Measurements from ENCODE around the gene CDH23.

CDH23 gene

DNA sequence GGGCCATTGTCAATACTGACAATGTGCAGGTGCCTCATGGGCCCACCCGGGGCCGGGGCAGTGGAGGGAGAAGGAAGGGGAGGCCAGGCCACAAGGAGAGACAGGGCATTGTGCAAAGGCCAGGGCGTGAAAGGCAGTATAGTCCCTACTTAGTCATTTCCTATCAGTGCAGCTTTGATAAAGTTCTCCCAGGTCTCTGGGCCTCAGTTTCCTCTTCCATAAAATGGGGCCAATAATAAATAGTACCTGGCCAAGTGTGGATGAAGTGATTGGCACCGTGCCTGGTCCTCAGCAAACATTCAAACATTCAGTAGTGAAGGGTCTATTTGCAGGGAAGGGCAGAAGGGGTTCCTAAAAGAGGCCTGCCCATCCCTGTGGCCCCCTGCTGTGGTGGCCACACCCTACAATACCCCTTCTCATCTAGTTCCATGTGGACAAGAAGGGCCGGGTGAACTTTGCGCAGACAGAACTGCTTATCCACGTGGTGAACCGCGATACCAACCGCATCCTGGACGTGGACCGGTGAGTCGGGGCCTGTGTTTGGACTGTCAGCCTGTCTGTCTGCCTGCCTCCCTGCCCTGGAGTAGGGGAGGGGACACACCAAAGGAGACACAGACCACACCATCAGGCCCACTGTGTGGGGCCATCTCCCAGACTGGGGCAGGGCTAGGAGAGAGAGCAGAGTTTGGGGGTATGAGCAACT lies 413.5 kb downstream of the CDH23 start:
- no peak for TF ChIP-seq EZH2phosphoT487 (IDR thresholded peaks at IDR 0.05; ENCODE audit: borderline replicate concordance, low read length)
- no peak for TF ChIP-seq CTCF (IDR thresholded peaks at IDR 0.05; ENCODE audit: low read depth, low read length, poor library complexity, severe bottlenecking)

GRCh38 chr10:71811351-71811750 lies 414.6 kb downstream of the CDH23 start:
- H4K20me1 ChIP-seq (ENCODE audit: control insufficient read depth, insufficient read depth, low read depth, low read length), result no peaks in the 10 kb centered on the region
- H3K27ac ChIP-seq (ENCODE audit: low read depth, low read length), result no peak overlapping the region
- no peak overlapping the region for H3K4me3 ChIP-seq (ENCODE audit: low read length)
- TF ChIP-seq EZH2phosphoT487 (IDR thresholded peaks at IDR 0.05; ENCODE audit: borderline replicate concordance, low read length), result no peak
- TF ChIP-seq CTCF (IDR thresholded peaks at IDR 0.05; ENCODE audit: low read depth, low read length, poor library complexity, severe bottlenecking), result no peak
- no peaks in the 10 kb centered on the region for H3K27me3 ChIP-seq (ENCODE audit: control insufficient read depth, low read length)
- H3K4me1 ChIP-seq (ENCODE audit: control insufficient read depth, low read length), result peaks cover 3% of the 10 kb centered on the region; the same call in 1 of the 2 replicates
- H3F3A ChIP-seq (ENCODE audit: control insufficient read depth, insufficient read depth), result no peaks in the 10 kb centered on the region
- H3K9me2 ChIP-seq (replicated peaks; ENCODE audit: control insufficient read depth, low read length), result no peaks in the 10 kb centered on the region
- H3K9me3 ChIP-seq (ENCODE audit: control insufficient read depth, insufficient read depth, low read length), result no peaks in the 10 kb centered on the region
- no peak overlapping the region for H3K4me2 ChIP-seq (ENCODE audit: low read length)
- H3K79me2 ChIP-seq (ENCODE audit: control insufficient read depth, low read length), result no peaks in the 10 kb centered on the region
- no peaks in the 10 kb centered on the region for H3K36me3 ChIP-seq (ENCODE audit: control insufficient read depth, low read length)

More for the DNA sequence above, 413.5 kb downstream of the CDH23 start:
- H3K4me3 ChIP-seq (ENCODE audit: low read length), result no peak overlapping the region
- no peak overlapping the region for H3K4me2 ChIP-seq (ENCODE audit: low read length)
- H3K36me3 ChIP-seq (ENCODE audit: control insufficient read depth, low read length), result no peaks in the 10 kb centered on the region
- H3K9me3 ChIP-seq (ENCODE audit: control insufficient read depth, insufficient read depth, low read length), result no peaks in the 10 kb centered on the region
- no peaks in the 10 kb centered on the region for H3F3A ChIP-seq (ENCODE audit: control insufficient read depth, insufficient read depth)
- no peaks in the 10 kb centered on the region for H3K27me3 ChIP-seq (ENCODE audit: control insufficient read depth, low read length)
- peaks cover 3% of the 10 kb centered on the region; the same call in 1 of the 2 replicates for H3K4me1 ChIP-seq (ENCODE audit: control insufficient read depth, low read length)
- no peak overlapping the region for H3K27ac ChIP-seq (ENCODE audit: low read depth, low read length)
- no peaks in the 10 kb centered on the region for H4K20me1 ChIP-seq (ENCODE audit: control insufficient read depth, insufficient read depth, low read depth, low read length)
- H3K9me2 ChIP-seq (replicated peaks; ENCODE audit: control insufficient read depth, low read length), result no peaks in the 10 kb centered on the region
- no peaks in the 10 kb centered on the region for H3K79me2 ChIP-seq (ENCODE audit: control insufficient read depth, low read length)

DNA sequence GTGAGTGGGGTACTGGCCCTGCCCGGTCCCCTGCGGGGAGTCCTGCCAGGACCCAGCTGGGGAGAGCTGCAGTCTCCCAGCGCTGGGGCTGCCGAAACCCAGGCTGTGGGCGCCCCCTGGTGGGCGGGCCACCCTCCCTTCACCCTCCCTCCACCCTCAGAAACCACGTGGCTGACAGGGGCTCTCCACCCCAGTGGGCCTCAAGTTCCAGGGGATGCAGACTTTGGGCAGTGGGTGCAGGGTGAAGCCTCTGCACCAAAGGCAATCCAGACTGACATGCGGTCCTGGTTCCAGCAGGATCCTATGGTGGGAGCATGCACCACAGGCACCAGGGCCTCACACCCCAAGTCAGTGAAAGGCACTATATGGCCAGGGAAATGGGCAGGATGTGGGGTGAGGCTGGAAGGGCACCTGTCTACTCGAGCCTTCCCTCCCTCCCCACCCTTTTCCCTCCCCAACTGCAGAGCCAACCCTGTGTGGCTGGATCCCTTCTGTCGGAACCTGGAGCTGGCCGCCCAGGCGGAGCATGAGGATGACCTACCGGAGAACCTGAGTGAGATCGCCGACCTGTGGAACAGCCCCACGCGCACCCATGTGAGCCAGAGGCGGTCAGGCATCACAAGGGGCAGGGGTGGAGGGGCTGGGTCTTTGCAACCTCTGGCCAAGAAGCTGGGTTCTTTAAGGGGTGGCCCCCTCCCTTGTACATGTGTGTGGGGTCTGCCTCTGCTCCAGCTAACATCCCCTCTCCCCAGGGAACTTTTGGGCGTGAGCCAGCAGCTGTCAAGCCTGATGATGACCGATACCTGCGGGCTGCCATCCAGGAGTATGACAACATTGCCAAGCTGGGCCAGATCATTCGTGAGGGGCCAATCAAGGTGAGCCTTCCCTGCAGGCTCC lies 415.5 kb downstream of the CDH23 start:
- Histone ChIP-seq H3K4me3 (ENCODE audit: low read length) (no peak overlapping the region), H3K27me3 (ENCODE audit: control insufficient read depth, low read length) (no peaks in the 10 kb centered on the region), H3K4me1 (ENCODE audit: control insufficient read depth, low read length) (peaks cover 3% of the 10 kb centered on the region; the same call in 1 of the 2 replicates), H3K4me2 (ENCODE audit: low read length) (no peak overlapping the region), H3K36me3 (ENCODE audit: control insufficient read depth, low read length) (no peaks in the 10 kb centered on the region), H3K27ac (ENCODE audit: low read depth, low read length) (no peak overlapping the region), H3F3A (ENCODE audit: control insufficient read depth, insufficient read depth) (no peaks in the 10 kb centered on the region), H3K79me2 (ENCODE audit: control insufficient read depth, low read length) (no peaks in the 10 kb centered on the region), H4K20me1 (ENCODE audit: control insufficient read depth, insufficient read depth, low read depth, low read length) (no peaks in the 10 kb centered on the region), H3K9me2 (replicated peaks; ENCODE audit: control insufficient read depth, low read length) (no peaks in the 10 kb centered on the region), H3K9me3 (ENCODE audit: control insufficient read depth, insufficient read depth, low read length) (no peaks in the 10 kb centered on the region)
- TF ChIP-seq EZH2phosphoT487 (IDR thresholded peaks at IDR 0.05; ENCODE audit: borderline replicate concordance, low read length) (no peak), CTCF (IDR thresholded peaks at IDR 0.05; ENCODE audit: low read depth, low read length, poor library complexity, severe bottlenecking) (peak; percentile 98)
